Cardiac muscle cell (in vitro differentiated cells and primary cell): ENCODE data around the gene HOXA3. TPM values are rescaled to one million over a fixed set of nuclear protein-coding genes. Genes with fewer than 3 reads are reported as not detected.

ENCODE experiments used
- DNase-seq, 2 donors: peaks; one replicate each; pipeline versions ENCODE4 v3.0.0 to v3.0.0-alpha.2; 2010 to 2017; ENCODE audit warnings: low read depth in 1 of 2, low spot score in 1 of 2
- H3K27ac ChIP-seq: fragments of 200-600 bp; sonication (generic); 2 replicates; pipeline ENCODE4 v1.5.1; 2016
- H3K27me3 ChIP-seq: fragments of 200-600 bp; sonication (generic); 2 replicates; pipeline ENCODE4 v1.6.0; 2016; ENCODE audit warnings: control low read depth
- H3K36me3 ChIP-seq: fragments of 200-600 bp; sonication (generic); 2 replicates; pipeline ENCODE4 v1.5.1; 2016; ENCODE audit warnings: control low read depth
- H3K4me1 ChIP-seq: fragments of 200-600 bp; sonication (generic); 2 replicates; pipeline ENCODE4 v1.8.1; 2017; ENCODE audit warnings: low read depth, mild to moderate bottlenecking, mixed run types
- H3K4me3 ChIP-seq: fragments of 200-600 bp; sonication (generic); 2 replicates; pipeline ENCODE4 v1.5.1; 2016; ENCODE audit warnings: mild to moderate bottlenecking
- H3K9me3 ChIP-seq: fragments of 200-600 bp; sonication (generic); 2 replicates; pipeline ENCODE4 v1.5.1; 2017; ENCODE audit warnings: low read depth, mild to moderate bottlenecking, control low read depth
- polyA plus RNA-seq: library from polyadenylated mRNA; unstranded; fragments of >200 nt; fragmentation: Nextera tagmentation; extraction: Ambion mirVana; gene quantifications from 2 replicates; pipeline ENCODE4 v1.2.1, GENCODE V29; 2016
- total RNA-seq: library from RNA; depleted of rRNA; stranded (reverse); fragments of >200 nt; gene quantifications from 2 replicates; pipeline ENCODE4 v1.2.3, GENCODE V29; 2016
- TF ChIP-seq, protein P1 (sequence below): IDR thresholded peaks from 2 replicates; pipeline ENCODE4 v1.5.1; 2012; ENCODE audit warnings: low read depth, mild to moderate bottlenecking, low read length

Gene HOXA3
- total and polyA plus RNA-seq, 2 experiments from 2014 or later: 1.4 to 9.4 TPM

DNA sequence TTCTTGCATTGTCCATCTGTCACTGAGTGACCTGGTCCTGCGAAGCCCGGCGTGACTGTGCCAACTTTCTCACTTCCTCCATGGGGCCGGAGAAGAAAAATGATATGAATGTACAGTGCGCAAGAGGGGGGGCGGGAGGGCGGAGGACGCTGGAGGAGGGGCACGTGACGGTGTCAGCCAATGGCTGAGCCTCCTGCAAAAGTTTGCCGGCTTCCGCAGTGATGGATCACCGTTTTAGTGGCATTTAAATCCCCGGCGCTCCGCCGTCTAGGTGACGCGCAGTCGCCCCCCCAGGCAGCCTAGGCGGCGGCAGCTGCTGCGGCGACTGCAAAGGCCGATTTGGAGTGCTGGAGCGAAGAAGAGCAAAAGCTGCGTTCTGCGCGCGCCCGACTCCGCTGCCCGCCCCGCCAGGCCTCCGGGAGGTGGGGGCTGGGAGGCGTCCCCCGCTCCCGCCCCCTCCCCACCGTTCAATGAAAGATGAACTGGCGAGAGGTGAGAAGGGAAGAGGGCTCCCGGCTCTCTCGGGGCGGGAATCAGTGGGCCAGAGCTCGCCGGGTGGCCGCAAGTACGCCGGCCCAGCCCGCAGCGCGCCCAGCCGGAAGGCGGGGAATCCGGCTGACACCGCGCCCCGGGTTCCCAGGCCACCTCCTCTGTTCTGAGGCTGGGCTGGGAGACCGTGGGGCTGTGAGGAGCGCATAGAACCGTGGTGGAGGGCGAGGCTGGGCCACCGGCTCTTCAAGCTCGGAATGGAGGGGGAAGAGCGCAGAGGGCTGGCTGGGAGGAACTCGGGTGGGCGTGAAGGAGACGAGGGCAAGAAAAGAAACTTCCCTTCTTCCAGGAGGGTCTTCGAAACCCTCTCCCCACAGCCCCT is 56.3 kb downstream of the HOXA3 start, which contains the start of gene HOXA1:
HOXA1 (minus strand) TSS at position 104 of the 871 bp plus-strand sequence; CDS start at position 16, 88 bp downstream.
- Histone ChIP-seq H3K9me3 (no peaks in the 10 kb centered on the region), H3K4me3 (peak within 1 kb of the TSS; percentile 52), H3K36me3 (no peaks in the 10 kb centered on the region), H3K27me3 (peaks cover 100% of the 10 kb centered on the region), H3K27ac (no peak within 1 kb of the TSS), H3K4me1 (no peaks in the 10 kb centered on the region)
- TF ChIP-seq, protein P1, sequence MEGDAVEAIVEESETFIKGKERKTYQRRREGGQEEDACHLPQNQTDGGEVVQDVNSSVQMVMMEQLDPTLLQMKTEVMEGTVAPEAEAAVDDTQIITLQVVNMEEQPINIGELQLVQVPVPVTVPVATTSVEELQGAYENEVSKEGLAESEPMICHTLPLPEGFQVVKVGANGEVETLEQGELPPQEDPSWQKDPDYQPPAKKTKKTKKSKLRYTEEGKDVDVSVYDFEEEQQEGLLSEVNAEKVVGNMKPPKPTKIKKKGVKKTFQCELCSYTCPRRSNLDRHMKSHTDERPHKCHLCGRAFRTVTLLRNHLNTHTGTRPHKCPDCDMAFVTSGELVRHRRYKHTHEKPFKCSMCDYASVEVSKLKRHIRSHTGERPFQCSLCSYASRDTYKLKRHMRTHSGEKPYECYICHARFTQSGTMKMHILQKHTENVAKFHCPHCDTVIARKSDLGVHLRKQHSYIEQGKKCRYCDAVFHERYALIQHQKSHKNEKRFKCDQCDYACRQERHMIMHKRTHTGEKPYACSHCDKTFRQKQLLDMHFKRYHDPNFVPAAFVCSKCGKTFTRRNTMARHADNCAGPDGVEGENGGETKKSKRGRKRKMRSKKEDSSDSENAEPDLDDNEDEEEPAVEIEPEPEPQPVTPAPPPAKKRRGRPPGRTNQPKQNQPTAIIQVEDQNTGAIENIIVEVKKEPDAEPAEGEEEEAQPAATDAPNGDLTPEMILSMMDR: no peak
- DNase-seq: peak; percentile 62 to 66

DNA sequence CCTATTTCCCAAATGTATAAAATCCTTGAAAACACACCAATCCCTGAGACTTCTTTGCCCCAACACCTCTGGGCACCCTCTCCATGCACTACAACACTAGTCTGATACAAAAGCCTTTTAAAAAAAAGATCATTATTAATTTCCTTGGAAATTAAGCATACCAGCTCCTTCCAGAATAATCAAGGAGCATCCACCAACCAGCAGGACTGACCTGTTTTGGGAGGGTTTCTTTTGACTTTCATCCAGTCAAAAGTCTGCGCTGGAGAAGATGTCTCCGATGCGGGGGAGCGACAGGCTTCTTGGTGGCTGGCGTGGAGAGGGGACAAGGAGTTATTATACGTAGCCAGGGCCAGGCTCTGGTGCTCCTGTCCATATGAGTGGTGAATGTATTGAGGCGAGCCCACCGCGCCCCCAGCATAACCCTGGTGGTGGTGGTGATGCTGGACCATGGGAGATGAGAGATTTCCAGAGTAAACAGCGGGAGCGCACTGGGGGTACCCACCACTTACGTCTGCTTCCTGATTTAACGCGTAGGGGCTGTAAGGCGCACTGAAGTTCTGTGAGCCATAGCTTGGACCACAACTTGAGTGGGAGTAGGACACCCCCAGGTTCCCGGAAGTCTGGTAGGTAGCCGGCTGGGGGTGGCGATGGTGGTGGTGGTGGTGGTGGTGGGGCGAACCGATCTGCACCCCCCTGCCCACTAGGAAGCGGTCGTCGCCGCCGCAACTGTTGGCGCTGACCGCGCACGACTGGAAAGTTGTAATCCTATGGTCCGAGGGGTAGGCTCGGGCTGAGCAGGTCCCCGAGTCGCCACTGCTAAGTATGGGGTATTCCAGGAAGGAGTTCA is 57.1 kb downstream of the HOXA3 start:
- TF ChIP-seq, protein P1: no peak
- Histone ChIP-seq H3K27me3 (peaks cover 100% of the 10 kb centered on the region), H3K36me3 (no peaks in the 10 kb centered on the region), H3K9me3 (no peaks in the 10 kb centered on the region), H3K27ac (no peak overlapping the region), H3K4me3 (peak overlapping the region; percentile 52), H3K4me1 (no peaks in the 10 kb centered on the region)
- no peak for DNase-seq

DNA sequence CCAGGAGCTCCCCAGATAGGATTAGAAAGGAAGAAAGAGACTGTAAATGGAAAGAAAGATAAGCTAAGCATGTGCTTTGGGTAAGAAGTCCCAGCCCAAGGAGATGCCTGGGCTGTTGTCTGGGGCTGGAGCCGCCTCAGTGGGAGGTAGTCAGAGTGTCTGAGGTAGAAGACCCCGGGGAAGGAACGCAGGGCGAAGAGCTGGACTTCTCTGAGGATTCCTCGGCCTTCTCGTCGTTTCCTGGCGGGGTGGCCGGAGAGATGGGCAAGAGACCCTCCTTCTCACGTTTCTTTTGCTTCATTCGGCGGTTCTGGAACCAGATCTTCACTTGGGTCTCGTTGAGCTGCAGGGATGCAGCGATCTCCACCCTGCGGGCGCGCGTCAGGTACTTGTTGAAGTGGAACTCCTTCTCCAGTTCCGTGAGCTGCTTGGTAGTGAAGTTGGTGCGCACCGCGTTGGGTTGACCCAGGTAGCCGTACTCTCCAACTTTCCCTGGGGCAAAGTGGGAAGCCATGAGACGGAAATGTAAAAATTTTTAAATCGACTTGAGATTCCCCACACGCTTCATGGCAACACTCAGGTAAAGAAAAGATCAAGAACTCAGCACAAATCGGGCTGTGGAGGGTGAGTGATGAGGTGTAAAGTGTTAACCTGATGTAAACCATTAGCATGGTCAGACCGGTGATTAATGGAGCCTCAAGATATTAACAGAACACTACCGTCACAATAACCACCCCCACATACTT is 57.9 kb downstream of the HOXA3 start:
- H3K4me3 ChIP-seq: peak overlapping the region; percentile 52
- H3K27me3 ChIP-seq: peaks cover 100% of the 10 kb centered on the region
- no peak overlapping the region for H3K27ac ChIP-seq
- no peaks in the 10 kb centered on the region for H3K36me3 ChIP-seq
- H3K9me3 ChIP-seq: no peaks in the 10 kb centered on the region
- H3K4me1 ChIP-seq: no peaks in the 10 kb centered on the region
- TF ChIP-seq, protein P1: no peak
- DNase-seq: no peak

DNA sequence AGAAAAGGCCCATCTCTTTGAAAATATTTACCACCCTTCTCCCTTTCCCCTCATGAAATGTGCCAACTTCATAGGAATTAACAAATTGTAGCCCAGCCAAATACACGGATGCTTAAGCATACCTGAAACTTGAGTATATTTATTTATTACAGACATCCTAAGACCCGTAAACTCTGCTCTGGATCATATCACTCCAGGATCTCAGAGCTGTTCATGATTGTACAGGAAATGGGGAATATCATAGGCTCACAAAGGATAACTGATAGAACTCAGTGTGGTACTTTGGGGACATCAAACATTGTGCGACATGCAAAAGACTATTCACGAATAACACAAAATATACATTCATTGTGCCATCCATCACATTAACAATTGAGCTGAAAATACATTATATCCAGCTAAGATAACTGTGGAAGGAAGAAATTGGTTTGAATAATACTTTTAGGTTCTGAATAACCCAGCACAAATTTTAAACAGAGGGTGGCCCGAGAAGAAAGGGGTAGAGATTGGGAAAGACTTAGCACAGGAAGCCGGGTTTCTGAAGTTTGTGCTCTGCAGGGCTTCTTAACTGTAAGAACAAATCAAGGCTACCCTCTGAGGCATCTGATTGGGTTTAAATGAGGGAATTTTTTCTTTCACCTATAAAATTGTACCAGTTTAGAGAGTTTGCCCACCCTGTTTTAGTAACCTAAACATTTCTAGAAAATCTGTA is 59.0 kb downstream of the HOXA3 start:
- H3K4me3 ChIP-seq: no peak overlapping the region
- no peak overlapping the region for H3K27ac ChIP-seq
- TF ChIP-seq, protein P1: no peak
- H3K27me3 ChIP-seq: peaks cover 100% of the 10 kb centered on the region
- no peaks in the 10 kb centered on the region for H3K4me1 ChIP-seq
- no peaks in the 10 kb centered on the region for H3K9me3 ChIP-seq
- no peak for DNase-seq
- H3K36me3 ChIP-seq: no peaks in the 10 kb centered on the region

DNA sequence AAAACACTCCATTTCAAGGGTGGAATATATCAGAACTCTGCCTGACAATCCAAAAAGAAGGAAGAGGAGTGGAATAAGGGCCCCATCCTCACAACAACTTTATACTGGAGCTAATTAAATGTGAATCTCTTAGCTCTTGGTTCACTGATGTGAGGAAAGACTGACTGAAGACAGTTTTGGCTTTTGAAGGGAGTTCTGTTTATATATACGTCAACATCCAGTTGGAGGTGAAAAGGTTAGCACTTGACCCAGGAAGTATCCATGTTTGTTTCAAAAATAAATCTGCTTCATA is 59.6 kb downstream of the HOXA3 start:
- H3K4me3 ChIP-seq: no peak overlapping the region
- H3K9me3 ChIP-seq: no peaks in the 10 kb centered on the region
- TF ChIP-seq, protein P1: no peak
- DNase-seq: no peak
- H3K27ac ChIP-seq: no peak overlapping the region
- no peaks in the 10 kb centered on the region for H3K4me1 ChIP-seq
- H3K27me3 ChIP-seq: peaks cover 100% of the 10 kb centered on the region
- H3K36me3 ChIP-seq: no peaks in the 10 kb centered on the region
